Femur (tissue), 1 donor: ENCODE measurements around the gene ACBD5.
"Not testable (repeated sequence)": the region's sequence is repeated elsewhere in the genome, so short reads cannot be mapped to it uniquely, and the experiment has no call there.

Experiments
- DNase-seq: peaks from one replicate; pipeline ENCODE4 v3.0.0-alpha.2; 2017

Gene ACBD5, protein sequence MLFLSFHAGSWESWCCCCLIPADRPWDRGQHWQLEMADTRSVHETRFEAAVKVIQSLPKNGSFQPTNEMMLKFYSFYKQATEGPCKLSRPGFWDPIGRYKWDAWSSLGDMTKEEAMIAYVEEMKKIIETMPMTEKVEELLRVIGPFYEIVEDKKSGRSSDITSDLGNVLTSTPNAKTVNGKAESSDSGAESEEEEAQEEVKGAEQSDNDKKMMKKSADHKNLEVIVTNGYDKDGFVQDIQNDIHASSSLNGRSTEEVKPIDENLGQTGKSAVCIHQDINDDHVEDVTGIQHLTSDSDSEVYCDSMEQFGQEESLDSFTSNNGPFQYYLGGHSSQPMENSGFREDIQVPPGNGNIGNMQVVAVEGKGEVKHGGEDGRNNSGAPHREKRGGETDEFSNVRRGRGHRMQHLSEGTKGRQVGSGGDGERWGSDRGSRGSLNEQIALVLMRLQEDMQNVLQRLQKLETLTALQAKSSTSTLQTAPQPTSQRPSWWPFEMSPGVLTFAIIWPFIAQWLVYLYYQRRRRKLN

GRCh38 chr10:27240212-27241009, at the start of gene ACBD5:
Gene ACBD5 (minus strand): TSS chr10:27240797. CDS start chr10:27240688, 109 bp downstream.
- peak; percentile 90 for DNase-seq

DNA sequence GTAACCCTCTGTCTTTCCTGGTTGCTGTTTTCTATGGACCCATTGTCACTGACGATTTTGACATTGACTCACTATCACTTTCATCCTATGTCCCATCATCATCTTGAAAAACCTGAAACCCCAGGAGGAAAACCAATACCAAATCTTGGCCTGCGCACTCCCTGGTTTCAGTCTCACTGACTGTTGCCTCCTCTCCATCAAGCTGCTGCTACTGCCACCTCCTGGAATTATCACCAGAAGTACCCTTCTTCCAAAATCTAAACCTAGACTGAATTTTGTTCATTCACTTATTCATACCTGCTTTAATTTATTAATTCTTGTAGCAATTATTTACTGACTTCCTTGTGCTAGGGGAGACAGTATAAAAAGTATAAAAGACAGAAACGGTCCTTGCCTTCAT, 44.5 kb upstream of the ACBD5 start:
- peak; percentile 18 for DNase-seq

GRCh38 chr10:27276581-27276980, 36.0 kb upstream of the ACBD5 start:
- DNase-seq = no peak

DNA sequence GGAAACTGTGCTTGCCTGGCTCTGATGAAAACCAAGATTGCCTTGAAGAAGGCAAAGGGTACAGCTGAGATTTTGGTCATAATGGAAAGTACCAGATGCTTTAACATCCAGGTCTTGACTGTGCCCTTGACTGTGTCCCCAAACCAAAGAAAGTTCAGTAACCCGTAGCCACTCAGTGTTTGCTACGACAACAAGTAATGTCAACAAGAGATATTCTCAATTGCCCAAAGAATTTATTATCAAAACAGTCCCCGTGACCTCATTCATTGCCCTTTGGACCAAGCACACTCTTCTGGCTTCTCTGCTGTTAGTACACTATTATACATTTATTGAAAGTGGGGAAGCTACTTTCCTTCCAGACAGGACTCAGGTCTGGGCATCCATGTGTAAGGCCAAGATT, 25.4 kb upstream of the ACBD5 start:
- DNase-seq = not testable (repeated sequence)

DNA sequence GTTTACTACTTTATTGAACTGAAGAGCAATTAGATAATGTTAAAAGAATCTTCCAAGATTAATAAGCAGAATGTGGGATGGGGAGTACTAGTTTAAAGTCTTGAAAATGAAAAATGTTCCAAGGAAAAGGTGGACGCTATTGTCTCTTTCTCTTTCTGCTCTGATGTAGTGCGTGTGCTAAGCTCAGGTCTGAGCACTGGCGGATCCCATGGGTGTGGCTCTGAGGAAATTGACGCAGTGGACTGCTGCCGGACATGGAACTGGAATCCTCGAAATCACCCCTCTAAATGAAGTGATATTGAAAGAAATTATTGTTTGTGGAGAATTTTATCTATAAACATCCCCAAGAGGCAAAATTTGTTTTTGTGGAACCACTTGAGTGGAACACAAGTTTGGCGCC, 22.2 kb upstream of the ACBD5 start:
- not testable (repeated sequence) for DNase-seq

- peak; percentile 31 for DNase-seq
Observed at GRCh38 chr10:27258838-27259812, 18.5 kb upstream of the ACBD5 start.

GRCh38 chr10:27258492-27258837, 17.9 kb upstream of the ACBD5 start:
- DNase-seq = no peak

DNA sequence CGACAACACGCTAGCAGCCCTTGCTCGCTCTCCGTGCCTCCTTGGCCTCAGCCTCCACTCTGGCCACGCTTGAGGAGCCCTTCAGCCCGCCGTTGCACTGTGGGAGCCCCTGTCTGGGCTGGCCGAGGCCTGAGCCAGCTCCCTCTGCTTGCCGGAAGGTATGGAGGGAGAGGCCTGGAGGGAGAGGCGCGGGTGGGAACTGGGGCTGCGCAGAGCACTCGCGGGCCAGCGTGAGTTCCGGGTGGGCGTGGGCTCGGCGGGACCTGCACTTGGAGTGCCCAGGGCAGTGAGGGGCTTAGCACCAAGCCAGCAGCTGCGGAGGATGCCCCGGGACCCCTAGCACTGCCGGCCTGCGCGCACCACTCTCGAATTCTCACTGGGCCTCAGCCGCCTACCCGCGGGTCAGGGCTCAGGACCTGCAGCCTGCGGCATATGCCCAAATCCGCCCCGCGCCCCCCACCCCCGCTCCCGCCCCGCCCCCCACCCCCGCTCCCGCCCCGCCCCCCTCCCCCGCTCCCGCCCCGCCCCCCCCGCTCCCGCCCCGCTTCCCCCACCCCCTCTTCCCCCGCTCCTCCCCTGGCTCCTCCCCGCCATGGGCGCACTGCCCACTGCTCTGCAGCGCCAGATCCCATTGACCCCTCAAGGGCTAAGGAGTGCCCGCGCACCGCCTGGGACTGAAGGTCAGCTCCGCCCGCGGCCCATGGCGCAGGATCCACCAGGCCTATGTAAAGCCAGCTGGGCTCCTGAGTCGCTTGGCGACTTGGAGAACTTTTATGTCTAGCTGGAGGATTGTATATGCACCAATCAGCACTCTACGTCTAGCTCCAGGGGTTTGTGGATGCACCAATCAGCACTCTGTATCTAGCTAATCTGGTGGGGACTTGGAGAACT, 15.9 kb upstream of the ACBD5 start:
- no peak for DNase-seq

DNA sequence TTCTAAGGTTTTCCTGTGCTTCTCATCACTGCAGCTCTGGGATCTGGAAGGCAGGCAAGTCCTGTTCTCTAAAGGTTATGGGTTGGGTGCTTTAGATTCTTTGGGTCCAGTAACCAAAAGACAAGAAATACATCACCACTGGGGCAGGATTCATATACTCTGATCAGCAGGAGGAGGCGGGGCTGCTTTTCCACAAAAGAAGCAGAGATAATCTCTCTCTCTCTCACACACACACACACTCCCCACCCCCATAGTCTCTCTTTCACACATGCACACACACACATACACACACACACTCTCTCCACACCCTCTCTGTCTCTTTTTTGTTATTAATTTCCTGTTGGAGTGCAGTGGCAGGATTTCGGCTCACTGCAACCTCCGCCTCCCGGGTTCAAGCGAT, 13.0 kb upstream of the ACBD5 start:
- DNase-seq = no peak

- peak; percentile 77 for DNase-seq
Observed at GRCh38 chr10:27252267-27253000, 11.8 kb upstream of the ACBD5 start.

- DNase-seq = no peak
Observed at GRCh38 chr10:27251554-27251953, 11.0 kb upstream of the ACBD5 start.

- no peak for DNase-seq
Observed at GRCh38 chr10:27248215-27248614, 7.6 kb upstream of the ACBD5 start.

- DNase-seq = no peak
Observed at GRCh38 chr10:27247441-27247840, 6.8 kb upstream of the ACBD5 start.

DNA sequence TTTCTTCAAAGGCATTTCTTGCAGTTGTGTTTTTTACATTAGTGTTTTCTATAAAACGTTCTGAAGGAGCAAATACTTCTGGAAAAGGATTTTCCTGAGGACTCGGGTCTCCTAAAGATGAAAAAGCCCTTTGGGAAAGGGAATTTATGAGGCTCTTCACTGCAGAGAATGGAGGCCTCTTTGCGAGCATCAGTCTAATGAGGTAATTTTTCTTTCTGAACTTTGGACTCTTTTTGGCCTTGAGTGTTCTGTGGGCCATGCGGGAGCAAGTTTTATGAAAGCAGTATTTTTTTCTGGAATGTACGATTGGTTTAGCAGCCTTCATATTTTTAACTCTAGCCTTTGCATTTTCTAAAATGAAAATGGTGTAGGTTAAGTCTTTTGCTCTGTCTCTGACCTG, 6.4 kb upstream of the ACBD5 start:
- no peak for DNase-seq

- DNase-seq = peak; percentile 24
Observed at GRCh38 chr10:27245836-27246235, 5.2 kb upstream of the ACBD5 start.

GRCh38 chr10:27244976-27245375, 4.4 kb upstream of the ACBD5 start:
- no peak for DNase-seq

GRCh38 chr10:27242951-27243551, 2.5 kb upstream of the ACBD5 start:
- DNase-seq = peak; percentile 87

DNA sequence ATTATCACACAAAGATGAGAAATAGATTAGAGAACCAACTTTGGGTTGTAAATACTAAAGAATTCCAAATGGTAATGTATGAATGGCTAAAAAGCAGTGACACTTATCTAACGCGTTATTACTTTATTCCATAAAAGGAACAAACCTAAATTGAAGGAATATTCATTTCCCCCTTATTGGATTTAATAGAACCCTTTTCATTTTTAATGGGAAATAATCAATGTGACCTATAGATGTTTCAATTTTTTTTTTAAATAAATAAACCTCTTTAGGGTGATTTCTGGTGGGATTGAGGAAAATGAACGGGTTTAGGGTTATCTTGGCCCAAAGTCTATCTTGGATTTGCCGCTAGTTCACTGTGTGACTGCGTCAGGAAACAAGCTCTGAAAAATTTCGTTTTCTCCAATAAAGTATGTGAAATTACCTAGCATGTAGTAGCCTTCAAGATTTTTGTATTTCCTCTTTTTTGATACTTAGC, 1.9 kb upstream of the ACBD5 start:
- DNase-seq = no peak

GRCh38 chr10:27241652-27242472, 1.3 kb upstream of the ACBD5 start:
- peak; percentile 95 for DNase-seq
